ENCODE results near the gene NEK6. TPM values are rescaled to one million over a fixed set of nuclear protein-coding genes. Genes with fewer than 3 reads are reported as not detected.

NEK6 gene
- total and polyA plus RNA-seq, 9 of the 15 experiments (the other 6 are each of a cell fraction or from before 2014, with no cell fraction given): 3.1 to 19.0 (median 8.4) TPM

GRCh38 chr9:124225945-124226344 is 31.8 kb upstream of the NEK6 start:
- CTCF ChIA-PET (ENCODE audit: low intra/inter-chr PET ratio): no interaction called here
- POLR2A ChIA-PET: interaction anchor here (1.0 kb wide), 1 partner anchor 10 kb away, joined by 4 read pairs; no protein-coding TSS in a partner anchor
- no peak for ATAC-seq

DNA sequence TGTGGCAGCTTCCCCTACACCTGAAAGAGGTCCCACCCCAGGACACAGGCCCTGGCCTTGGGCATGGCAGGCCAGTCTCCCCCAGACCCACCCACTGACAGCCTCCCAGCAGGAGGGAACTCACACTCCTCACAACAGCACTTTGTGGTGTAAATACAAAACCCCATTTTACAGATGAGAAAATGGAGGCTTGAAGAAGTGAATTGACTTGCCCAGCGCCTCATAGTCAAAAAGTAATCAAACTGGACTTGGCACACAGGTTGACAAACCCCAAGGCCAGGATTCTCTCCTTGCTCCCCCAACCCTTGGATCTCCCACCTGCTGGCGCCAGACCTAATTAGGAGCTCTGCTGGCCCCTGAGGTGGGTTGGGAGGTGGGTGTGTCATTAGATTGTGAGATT is 29.2 kb upstream of the NEK6 start:
- H3K9ac ChIP-seq (ENCODE audit: insufficient read depth in 1 of 2, low read depth in 2 of 2, low read length in 2 of 2): no peak overlapping the region
- H3K4me3 ChIP-seq: no peak overlapping the region
- no peaks in the 10 kb centered on the region for H3K9me3 ChIP-seq (replicated peaks; ENCODE audit: control insufficient read depth, insufficient read depth, low read depth, low read length)
- ChIA-PET POLR2A (no interaction called here), CTCF (ENCODE audit: low intra/inter-chr PET ratio) (no interaction called here)
- DNase-seq (ENCODE audit: extremely low read depth in 1 of 4, low spot score in 3 of 4) (no peak), FAIRE-seq (no peak), ATAC-seq (no peak)
- 0 out of 2 replicates have a peak, but pooled peaks cover 2% of the 10 kb centered on the region for H4K20me1 ChIP-seq (replicated peaks; ENCODE audit: control insufficient read depth, insufficient read depth, low read length)
- no peak for TF ChIP-seq DMBX1 (CRISPR knock-in tag; IDR thresholded peaks at IDR 0.05; ENCODE audit: borderline replicate concordance)
- TF ChIP-seq ADNP (tag; IDR thresholded peaks at IDR 0.05): peak; percentile 63
- TF ChIP-seq KDM1A (IDR thresholded peaks at IDR 0.05): peak; percentile 14 to 30; a peak in 1 of 4 replicates
- no peak for TF ChIP-seq ZNF75A (CRISPR knock-in tag; IDR thresholded peaks at IDR 0.05)
- TF ChIP-seq ZNF24 (IDR thresholded peaks at IDR 0.05): peak; percentile 73
- peak; percentile 71 for TF ChIP-seq BCOR (IDR thresholded peaks at IDR 0.05)
- peak; percentile 4 for TF ChIP-seq RBM25 (IDR thresholded peaks at IDR 0.05; ENCODE audit: low read depth, low read length, severe bottlenecking)
- no peak for TF ChIP-seq BMI1 (IDR thresholded peaks at IDR 0.05; ENCODE audit: low read length)
- no peaks in the 10 kb centered on the region; a peak in 1 of 5 replicates for H3K4me1 ChIP-seq (replicated peaks in 1 of 2; ENCODE audit: control insufficient read depth in 2 of 2, insufficient read depth in 2 of 2, low read length in 2 of 2)
- no peak overlapping the region for H2AFZ ChIP-seq (ENCODE audit: low read depth, low read length)
- BruUV-seq (replicated peaks): no TSS peak
- peaks cover 7 to 12% of the 10 kb centered on the region in 2 experiments; a peak in 4 of 5 replicates for H3K27me3 ChIP-seq (ENCODE audit: control insufficient read depth in 2 of 2, insufficient read depth in 2 of 2, low read length in 2 of 2)
- intact Hi-C loops (cut with micrococcal nuclease) (no loop called here), in situ Hi-C loops (cut with MboI) (no loop called here)
- 3% methylated on average over 2 of the region's 2 CpGs for WGBS (ENCODE audit: insufficient coverage, low coverage, missing lambda C conversion rate)
- no peak overlapping the region for H3K4me2 ChIP-seq (ENCODE audit: insufficient read depth, low read length)
- no peaks in the 10 kb centered on the region for H3K9me1 ChIP-seq (ENCODE audit: control insufficient read depth, insufficient read depth, low read length)
- H3K79me2 ChIP-seq (ENCODE audit: control insufficient read depth, insufficient read depth, low read length): no peaks in the 10 kb centered on the region
- H3K27ac ChIP-seq (ENCODE audit: extremely low read depth, low read depth, low read length): no peak overlapping the region
- no peaks in the 10 kb centered on the region for H3K36me3 ChIP-seq (ENCODE audit: control insufficient read depth, insufficient read depth, low read length)

More at GRCh38 chr9:124225945-124226344, 31.8 kb upstream of the NEK6 start:
- Histone ChIP-seq H3K4me2 (ENCODE audit: insufficient read depth, low read length) (no peak overlapping the region), H2AFZ (ENCODE audit: low read depth, low read length) (no peak overlapping the region), H3K9me3 (replicated peaks; ENCODE audit: control insufficient read depth, insufficient read depth, low read depth, low read length) (no peaks in the 10 kb centered on the region), H3K4me3 (no peak overlapping the region), H3K9me1 (ENCODE audit: control insufficient read depth, insufficient read depth, low read length) (no peaks in the 10 kb centered on the region), H3K9ac (ENCODE audit: insufficient read depth in 1 of 2, low read depth in 2 of 2, low read length in 2 of 2) (no peak overlapping the region), H3K79me2 (ENCODE audit: control insufficient read depth, insufficient read depth, low read length) (no peaks in the 10 kb centered on the region), H3K27ac (ENCODE audit: extremely low read depth, low read depth, low read length) (no peak overlapping the region), H3K27me3 (ENCODE audit: control insufficient read depth in 2 of 2, insufficient read depth in 2 of 2, low read length in 2 of 2) (peaks cover 13 to 36% of the 10 kb centered on the region in 2 experiments; a peak in 4 of 5 replicates), H3K4me1 (replicated peaks in 1 of 2; ENCODE audit: control insufficient read depth in 2 of 2, insufficient read depth in 2 of 2, low read length in 2 of 2) (no peaks in the 10 kb centered on the region; a peak in 1 of 5 replicates), H4K20me1 (replicated peaks; ENCODE audit: control insufficient read depth, insufficient read depth, low read length) (0 out of 2 replicates have a peak, but pooled peaks cover 2% of the 10 kb centered on the region), H3K36me3 (ENCODE audit: control insufficient read depth, insufficient read depth, low read length) (no peaks in the 10 kb centered on the region)
- FAIRE-seq: no peak
- intact Hi-C loops (cut with micrococcal nuclease) (no loop called here), in situ Hi-C loops (cut with MboI) (no loop called here)
- BruUV-seq (replicated peaks): no TSS peak
- TF ChIP-seq THRAP3 (IDR thresholded peaks at IDR 0.05; ENCODE audit: borderline replicate concordance) (no peak), GATAD2B (IDR thresholded peaks at IDR 0.05; ENCODE audit: borderline replicate concordance) (no peak)
- no peak for DNase-seq (ENCODE audit: extremely low read depth in 1 of 4, low spot score in 3 of 4)

All from K562 (cell line).